Activated T-cell treated with anti-CD3 and anti-CD28 coated beads for 24 hours (primary cell): ENCODE results near the gene CASS4.
"Not testable (repeated sequence)": the region's sequence is repeated elsewhere in the genome, so short reads cannot be mapped to it uniquely, and the experiment has no call there.

Experiments used
- DNase-seq: peaks from one replicate; pipeline ENCODE4 v3.0.0-alpha.2; 2020; ENCODE audit warnings: low read depth

The CASS4 gene

DNA sequence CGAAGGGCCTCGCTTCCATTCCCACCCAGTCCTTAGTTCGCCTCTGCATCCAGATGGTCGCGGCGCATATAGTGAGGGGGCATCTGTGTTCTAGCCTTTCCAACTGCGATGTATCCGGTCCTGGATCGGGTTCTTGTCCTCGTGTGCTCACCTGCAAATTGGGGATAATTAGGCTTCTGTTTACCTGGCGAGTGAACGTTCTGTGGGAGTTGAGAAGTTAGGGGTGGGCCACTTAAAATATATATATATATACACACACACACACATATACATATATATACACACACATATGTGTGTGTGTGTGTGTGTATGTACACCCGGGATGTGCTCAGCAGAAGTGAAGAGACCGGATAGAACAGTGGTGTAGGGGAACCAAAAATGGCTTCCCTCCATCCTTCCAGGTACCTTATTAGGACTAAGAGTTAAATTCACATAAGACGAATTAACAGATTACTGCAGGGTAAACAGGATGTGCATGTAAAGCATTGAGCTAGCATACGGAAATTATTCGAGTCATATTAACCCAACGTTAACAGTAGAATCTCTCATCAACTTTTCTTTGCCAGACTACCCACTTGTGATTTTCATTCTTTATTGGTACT is 19.1 kb upstream of the CASS4 start:
- no peak for DNase-seq

DNA sequence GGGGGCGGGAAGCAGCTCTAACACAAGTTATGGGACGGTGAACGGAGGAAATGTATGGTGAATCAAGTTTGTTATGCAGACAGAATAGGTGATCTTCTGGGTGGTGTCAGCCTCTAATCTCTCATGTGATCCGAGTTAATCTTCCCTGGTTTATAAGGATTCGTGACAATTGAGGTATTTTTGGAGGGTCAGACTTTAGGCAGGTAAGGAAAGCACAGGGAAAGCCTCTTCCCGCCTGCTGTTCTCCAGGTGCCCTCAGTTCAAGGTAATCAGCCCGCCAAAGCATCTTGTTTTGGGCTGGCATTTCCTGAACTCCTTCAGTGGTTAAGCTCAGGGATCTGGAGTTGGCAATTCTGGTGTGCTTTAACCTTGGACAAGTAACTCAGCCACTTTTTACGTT is 18.4 kb upstream of the CASS4 start:
- no peak for DNase-seq

DNA sequence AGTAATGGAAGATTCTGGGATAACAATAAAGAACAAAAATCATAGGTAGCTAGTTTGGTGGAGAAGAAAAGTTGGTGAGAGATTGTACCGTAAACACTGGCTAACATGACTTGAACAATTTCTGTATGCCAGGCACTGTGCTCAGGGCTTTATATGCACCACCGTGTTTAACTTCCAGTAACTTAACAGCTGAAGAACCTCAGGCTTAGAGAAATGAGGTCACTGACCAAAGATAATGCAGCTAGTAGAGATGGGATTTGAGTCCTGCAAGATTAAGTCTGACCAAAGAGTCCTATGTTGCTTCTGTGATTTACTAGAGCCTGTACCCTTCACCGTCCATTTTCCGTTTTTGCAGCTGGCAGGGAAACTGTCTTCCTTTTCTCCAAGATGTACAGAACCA is 16.9 kb upstream of the CASS4 start:
- no peak for DNase-seq

DNA sequence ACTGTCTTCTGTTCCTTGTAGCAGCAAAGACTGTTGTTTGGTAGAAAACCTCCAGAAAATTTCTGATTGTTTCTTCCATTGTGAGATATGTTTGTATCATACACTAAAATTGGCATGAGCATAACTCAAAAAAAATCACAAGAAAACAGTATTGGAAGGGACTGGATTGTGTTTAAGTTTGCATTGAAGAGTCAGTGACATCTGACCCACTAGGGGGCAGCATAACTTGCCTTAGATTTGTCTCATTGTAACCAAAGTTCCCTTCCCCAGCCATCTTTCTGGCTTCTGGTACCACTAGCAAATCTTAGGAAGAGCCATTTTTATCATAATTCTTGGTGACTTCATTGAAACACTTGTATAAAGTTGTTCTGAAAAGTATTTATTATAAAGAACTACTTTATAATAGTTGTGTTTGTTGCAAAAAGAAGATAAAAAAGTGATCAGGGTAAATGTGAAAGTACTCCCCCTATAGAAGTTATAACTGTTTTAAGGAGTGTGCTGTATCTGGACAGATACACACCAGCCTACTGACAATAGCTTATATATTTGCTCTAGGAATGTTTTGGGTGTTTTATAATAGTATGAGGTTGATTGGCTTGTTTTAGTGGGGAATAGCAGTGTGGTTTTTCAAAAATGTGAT is 11.9 kb upstream of the CASS4 start:
- DNase-seq, result peak; percentile 43

DNA sequence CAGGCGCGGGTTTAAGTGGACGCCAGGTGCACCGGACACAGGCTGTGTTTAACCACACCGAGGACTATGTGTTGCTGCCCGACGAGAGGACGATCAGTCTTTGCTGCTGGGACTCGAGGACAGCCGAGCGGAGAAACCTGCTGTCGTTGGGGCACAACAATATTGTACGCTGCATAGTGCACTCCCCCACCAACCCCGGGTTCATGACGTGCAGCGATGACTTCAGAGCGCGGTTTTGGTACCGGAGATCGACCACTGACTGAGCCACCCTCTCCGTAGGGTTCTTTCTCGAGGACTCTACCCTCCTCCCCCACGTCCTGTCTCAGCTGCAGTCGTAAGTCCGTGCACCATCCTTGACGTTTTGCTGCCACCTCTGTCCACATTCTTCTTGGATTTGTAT is 8.6 kb upstream of the CASS4 start:
- no peak for DNase-seq

DNA sequence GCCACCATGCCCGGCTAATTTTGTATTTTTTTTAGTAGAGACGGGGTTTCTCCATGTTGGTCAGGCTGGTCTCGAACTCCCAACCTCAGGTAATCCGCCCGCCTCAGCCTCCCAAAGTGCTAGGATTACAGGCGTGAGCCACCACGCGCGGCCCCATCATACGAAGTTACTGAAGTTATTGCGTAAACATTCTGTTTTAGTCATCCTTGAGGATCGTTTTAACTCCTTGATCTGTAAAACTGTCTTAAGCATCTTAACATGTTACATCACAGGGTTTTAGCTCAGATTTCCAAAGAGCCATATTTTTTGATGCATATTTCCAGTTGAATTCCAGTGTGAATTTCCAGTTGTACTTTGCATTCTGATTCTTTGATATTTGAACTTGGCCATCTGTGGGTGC is 6.7 kb upstream of the CASS4 start:
- DNase-seq, result not testable (repeated sequence)

DNA sequence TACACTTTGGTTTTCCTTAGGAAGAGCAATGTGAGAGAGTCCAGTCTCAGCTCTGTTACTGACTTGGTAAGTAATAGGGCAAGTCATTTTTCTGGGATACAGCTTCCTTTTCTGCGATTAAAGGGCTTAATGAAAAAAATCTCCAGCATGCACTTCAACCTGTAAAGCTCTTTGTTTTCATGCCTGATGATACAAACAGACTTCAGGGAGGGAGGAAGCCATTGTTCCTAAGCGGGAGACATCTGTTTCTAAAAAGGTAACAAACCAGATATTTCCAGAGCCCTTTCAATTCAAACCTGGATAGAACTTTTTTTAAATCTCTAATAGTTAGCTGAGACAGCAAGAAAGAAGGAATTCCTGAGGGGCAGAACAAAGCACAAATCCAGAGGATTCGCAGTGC is 5.2 kb upstream of the CASS4 start:
- DNase-seq, result no peak

DNA sequence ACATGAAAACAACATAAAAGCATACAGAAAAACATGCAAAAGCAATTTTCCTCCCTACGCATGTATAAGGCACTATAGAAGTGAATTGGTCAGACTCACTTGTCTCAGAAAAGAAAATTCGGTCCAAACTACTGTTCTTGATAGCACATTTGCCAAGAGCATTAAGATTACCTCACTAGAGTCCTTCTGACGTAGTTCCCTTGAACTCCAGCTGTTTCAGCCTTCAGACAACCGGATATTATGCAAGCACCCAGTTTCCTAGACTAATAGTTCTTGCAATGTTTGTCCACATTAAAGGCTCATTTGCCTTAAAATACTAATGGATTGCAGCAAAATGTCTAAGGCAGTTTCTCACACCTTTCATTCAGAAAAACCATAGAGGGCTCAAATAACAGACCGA is 2.5 kb upstream of the CASS4 start:
- no peak for DNase-seq

DNA sequence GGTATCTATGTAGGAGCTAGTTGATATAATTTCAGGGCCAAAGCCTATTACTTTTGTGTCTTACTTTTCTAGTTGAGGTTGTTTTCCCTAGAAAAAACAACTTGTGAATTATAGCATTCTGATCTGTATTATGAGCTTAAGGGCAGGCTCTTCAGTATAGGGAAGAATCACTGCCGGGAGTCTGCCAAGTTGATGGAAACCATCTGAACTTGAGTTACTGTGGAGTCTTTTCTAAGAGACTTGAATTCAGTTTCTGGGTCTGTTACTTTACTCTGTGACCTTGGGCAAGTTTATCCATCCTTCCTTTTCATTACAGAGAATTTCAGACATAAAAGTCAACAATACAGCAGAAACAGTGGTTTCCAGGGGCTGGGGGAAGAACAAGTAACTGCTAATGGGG is 2.1 kb upstream of the CASS4 start:
- DNase-seq, result no peak

DNA sequence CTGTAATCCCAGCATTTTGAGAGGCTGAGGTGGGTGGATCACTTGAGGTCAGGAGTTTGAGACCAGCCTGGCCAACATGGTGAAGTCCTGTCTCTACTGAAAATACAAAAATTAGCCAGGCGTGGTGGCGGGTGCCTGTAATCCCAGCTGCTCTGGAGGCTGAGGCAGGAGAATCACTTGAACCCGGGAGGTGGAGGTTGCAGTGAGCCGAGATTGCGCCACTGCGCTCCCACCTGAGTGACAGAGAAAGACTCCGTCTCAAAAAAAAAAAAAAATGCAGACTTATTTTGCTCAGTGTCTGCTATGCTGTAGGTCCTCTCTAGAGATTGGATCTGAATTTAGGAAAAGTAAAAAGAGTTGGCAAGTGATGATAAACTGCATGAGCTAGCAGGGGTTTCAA is 773 bp upstream of the CASS4 start:
- not testable (repeated sequence) for DNase-seq

DNA sequence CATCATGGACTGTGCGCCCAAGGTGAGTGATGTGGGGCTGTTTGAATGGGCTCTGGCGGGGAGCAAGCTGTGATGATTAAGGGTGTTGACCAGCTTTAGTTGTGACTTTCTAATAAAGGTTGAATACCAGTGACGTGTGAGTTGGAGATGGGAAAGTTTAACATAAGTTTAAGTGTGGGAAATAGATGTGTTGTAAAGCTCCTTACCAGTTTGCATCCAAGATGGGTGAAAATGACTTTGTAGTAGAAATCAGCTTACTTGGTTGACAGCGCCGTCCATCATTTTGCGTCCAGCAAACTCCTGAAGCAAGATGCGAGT is 372 bp downstream of the CASS4 start:
- no peak for DNase-seq

DNA sequence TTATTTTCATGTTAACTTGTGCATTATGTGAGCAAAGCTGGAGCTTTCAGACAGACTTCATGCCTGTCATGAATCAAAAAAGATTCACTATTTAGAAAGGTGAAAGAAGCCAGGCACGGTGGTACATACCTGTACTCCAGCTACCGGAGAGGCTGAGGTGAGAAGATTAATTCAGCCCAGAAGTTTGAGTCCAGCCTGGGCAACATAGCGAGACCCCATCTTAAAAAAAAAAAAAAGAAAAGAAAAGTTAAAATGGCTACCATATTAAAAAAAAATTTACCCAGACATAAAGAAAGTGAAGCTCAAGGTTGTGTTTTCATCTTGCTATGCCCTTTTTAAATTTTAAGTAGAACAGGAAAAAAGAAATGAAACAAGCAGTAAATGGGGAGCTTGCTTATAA is 889 bp downstream of the CASS4 start:
- DNase-seq, result no peak

DNA sequence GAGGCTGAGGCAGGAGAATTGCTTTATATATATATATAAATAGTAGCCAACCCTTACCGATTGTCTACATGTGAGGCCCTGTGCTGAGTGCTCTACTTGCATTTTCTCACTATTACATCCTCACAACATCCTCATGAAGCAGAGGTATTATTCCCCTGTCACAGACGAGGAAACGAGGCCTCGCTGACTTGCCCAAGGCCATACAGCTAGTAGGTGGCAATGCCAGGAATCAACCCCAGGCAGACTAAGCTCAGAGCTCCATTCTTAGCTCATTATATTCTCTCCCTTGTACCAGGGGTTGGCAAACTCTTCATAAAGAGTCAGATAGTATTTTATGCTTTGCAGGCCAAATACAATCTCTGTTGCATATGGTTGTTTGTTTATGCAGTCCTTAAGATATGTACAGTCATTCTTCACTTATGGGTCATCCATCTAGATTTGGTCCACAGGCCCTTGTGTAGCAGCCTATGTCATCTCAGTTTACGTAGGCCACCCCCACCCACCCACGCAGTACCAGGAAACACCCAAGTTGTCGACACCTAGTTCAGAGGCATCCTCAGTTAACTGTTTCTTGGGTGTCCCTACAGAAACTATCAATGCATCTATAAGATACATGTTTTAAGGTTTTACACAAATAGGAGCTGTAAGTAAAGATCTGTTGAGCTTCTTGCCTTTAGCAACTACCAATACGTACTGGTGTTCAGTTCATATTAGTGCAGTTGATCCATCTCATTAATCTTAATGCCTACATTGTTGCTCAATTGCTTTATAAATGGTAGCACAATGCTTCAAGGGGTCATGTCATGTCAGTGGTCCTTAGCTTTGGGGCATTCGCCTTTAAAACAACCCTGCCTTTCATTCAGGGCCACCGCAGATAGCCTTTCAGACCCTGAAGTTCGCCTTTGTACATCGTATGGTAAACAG is 3.0 kb downstream of the CASS4 start:
- DNase-seq, result peak; percentile 37

DNA sequence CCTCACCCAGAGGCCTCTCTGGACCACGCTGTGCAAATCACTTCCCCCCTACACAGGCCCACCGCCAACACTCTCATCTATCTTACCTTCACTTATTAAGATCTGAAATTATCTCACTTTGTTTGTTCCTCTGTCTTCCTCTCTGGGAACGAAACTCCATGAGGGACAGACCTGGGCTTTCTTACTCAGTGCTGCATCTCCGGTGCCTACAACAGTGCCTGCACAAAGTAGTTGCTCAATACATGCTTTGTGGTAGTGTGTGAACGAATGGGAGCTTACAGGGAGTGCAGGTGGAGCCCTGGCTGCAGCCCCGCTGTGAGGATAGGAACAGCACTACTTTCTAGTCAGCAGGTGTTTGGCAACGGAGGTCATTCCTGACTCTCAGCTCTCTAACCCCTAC is 5.3 kb downstream of the CASS4 start:
- no peak for DNase-seq

DNA sequence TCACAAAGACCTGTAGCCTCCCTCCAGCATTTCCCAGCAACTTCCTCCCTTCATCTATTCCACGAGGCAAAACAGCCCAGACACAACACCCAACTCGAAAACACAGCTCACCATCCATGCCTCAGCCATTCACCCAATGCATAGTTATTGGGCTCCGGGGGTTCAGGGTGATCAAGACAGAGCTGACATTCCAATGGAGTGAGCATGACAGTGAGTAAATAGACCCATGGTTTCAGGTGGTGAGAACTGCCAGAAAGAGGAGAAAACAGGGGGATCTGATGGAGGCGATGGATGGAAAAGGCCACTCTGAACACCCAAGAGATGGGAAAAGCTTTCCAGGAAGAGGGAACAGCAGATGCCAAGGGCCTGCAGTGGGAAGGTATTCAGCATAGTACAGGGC is 5.9 kb downstream of the CASS4 start:
- no peak for DNase-seq

DNA sequence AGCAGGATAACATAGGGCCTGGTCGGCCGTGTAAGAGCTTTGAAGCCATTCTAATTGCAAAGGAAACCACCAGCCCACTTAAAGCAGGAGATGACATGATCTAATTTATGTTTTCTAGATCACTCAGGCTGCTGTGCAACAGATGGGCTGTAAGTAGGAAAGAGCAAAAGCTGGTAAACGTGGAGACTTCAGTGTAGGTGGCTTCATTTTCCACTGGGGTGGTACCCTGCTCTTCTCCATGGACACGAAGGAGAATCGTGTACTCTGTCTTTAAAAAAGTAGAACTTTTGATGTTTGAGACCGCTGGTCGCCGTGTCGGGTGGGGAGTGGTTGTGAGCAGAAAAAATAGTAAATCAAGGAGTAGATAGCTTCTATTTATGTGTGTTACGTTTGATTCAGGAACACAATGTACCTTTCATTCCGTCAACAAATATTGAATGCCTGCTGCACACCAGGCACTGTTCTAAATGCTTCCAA is 6.4 kb downstream of the CASS4 start:
- DNase-seq, result no peak

DNA sequence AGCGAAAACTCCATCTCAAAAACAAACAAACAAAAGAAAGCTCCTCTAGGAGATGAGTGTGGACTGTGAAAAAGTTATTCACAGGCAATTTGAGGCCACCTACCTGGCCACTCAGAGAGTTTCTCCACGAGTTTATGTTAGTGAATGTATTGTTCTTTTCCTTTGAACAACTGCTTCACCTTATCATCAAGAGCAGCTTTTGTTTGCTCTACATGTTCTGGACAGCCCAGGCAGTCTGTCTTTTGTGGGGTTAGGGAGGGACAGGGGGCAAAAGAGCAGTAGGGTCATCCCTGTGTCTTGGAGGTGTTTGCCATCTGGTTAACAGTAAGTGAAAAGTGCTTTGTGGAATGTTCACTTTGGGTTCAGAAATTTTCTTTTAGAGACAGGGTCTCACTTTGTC is 8.0 kb downstream of the CASS4 start:
- DNase-seq, result no peak

DNA sequence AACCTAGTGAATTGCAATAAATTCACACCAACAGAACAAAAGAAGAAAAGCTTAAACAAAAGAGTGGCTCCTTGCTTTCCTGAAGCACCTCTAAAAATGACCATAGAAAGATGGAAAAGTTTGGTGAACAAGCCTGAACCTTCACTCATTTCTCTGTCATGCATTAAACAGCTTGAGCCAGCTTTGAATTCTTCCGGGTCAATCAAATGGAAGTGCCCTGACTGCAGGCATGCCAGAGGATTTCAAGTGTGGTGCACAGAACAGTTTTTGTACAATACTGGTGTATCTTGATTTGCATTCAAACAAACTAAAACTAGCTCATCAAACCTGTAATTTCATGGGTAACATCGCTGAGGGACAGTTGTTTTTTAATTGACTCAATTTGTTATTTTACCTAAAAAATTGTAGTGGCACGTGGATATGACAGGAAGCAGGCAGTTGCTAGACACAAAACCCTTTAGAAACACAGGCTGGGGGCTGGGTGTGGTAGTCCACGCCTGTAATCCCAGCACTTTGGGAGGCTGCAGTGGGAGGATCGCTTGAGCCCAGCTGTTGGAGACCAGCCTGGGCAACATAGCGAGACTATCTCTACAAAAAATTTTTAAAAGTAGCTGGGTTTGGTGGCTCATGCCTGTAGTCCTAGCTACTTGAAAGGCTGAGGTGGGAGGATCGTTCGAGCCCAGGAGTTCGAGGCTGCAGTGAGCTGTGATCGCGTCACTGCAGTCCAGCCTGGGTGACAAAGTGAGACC is 9.1 kb downstream of the CASS4 start:
- no peak for DNase-seq

DNA sequence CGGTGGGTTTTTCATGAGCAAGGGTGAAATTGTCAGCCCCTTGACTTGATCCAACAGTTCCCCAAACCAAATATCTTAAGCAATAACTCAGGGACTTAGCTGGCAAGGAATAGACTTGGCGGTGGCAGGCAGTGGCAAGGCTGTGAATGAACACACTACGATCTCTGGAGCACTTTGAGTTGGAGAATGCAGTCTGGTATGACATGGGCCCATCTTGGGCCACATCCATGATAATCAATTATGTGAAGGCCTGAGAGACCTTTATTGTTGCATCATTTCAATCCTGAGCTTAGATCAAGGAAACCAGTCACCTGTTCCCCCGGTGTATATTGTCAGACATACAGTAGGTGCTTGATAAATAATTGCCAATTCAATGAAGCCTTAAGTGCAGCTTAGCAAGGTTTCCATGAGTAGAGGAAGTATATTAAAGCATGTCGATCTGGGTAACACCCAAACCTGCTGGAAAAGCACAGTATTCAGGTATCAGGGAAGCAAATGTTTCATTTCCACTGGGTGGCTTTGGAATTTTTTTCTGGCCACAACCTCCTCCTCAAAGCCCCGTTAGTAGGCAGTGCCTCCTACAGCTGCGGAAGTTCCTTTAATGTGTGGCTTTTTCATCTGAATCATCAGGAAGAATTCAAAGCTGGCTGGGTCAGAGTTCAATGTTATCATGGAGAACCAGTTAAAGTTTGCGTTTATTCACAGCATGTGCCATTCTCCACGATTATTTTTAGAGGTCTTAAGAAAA is 10.2 kb downstream of the CASS4 start:
- no peak for DNase-seq

DNA sequence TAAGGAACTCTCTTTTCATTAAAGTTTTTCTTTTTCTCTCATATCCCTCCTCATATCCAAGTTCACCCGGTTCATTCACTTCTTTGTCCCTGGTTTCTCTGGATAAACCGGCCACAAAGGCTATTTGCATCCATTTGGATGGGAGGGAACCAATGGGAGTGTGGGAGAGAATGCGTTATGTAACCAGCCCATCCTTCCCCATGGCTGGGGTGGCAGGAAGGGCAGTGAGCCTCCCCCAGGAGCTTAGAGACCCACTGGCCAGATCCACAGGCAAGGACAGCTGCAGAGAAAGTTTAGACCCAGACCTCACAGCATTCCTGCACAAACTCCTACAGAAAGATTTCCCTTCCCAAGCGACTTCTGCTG is 10.7 kb downstream of the CASS4 start:
- no peak for DNase-seq

DNA sequence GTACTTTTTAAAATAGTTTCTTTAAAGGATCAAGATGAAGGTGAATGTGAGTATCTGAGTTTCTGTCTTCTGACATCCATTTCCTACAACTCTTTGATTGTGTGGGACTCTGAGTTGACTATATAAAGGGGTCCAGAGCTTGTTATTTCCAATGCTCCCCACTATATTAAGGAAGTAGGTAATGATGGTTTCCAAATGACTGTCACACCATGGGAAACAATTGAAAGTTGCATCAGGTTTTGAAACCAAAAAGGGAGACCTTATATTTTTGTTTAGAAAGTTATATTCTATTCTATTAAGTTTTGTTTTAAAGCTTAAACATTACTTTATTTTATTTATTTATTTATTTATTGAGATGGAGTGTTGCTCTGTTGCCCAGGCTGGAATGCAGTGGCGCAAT is 11.2 kb downstream of the CASS4 start:
- DNase-seq, result no peak

DNA sequence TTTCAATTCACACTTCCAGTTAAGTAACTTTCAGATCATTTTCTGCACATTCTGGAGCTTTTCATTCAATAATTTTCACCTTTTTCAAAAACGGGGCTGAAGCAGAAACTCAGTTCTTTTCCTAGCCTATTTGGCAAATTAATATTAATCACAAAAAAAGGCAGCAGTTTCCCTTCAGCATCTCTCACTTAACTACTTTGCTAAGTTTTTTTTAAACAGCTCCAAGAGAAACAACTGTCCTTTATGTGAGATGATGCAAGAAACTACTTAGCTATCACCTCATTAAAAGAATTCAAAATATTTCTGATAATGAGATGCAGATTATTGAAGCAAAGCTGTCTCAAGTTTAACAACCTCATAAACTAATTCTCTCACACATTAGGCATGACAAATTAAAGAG is 11.8 kb downstream of the CASS4 start:
- DNase-seq, result no peak
